Measurements from ENCODE around the gene SRRT.
"Not testable (repeated sequence)": the region's sequence is repeated elsewhere in the genome, so short reads cannot be mapped to it uniquely, and the experiment has no call there.

The SRRT gene

DNA sequence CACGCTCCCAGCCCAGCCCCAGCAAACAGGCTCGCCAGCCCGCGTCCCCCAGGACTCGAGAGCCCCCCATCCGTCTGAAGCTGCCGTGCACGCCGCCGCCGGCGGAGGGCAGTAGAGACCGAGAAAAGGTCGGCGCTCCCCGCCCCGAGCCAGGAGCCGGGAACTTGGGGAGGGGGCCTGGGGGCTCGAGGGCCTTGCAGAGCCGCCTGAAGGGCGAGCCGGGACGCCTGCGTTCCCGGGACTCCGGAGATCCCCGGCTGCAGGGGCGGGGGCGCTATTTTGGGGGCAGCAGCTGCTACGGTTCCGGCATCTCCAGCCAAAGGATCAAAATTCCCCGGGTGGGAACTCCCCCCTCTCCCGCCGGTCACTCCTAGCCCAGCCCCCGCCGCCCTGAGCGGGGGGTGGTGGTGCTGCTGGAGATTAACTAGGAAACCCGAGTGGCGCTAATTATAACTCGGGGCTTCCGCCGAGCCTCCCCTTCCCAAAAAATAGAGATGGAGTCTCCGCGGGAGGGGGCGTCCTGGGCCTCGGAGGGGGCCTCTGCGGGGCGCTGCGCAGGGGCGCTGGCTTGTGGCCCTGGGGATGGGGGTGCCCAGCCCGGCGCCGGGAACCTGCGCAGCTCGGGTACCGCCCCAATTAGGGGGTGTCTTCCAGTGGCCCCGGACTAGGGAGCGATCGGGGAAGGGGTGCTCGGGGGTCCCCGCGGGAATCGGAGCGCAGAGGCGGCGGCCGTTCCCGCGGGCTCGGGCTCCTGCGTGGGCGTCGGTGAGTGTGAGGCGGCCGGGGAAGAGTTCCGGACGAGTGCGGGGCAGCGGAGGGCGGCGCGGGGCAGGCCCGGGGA lies 20.2 kb downstream of the SRRT start:
- peak; percentile 63 for FAIRE-seq
- peak; percentile 76 for DNase-seq (ENCODE audit: low spot score)

DNA sequence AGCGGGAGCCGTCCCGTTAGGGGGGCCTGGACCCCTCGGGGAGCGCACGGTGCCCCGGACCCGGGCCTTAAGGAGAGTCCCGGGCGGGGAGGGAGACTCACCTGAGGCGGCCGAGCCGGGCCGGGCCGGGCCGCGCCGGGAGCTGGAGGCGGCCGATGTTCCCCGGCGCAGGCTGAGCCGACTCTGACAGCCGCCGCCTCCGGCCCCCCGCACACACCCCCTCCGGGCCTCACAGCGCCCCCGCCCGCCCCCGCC lies 20.7 kb downstream of the SRRT start, which contains the start of gene ACHE:
TSS of gene ACHE (minus strand) at position 188 of the 255 bp plus-strand sequence. CDS start 1,656 bp downstream, outside the sequence.
- peak; percentile 37 for FAIRE-seq
- DNase-seq (ENCODE audit: low spot score): no peak

DNA sequence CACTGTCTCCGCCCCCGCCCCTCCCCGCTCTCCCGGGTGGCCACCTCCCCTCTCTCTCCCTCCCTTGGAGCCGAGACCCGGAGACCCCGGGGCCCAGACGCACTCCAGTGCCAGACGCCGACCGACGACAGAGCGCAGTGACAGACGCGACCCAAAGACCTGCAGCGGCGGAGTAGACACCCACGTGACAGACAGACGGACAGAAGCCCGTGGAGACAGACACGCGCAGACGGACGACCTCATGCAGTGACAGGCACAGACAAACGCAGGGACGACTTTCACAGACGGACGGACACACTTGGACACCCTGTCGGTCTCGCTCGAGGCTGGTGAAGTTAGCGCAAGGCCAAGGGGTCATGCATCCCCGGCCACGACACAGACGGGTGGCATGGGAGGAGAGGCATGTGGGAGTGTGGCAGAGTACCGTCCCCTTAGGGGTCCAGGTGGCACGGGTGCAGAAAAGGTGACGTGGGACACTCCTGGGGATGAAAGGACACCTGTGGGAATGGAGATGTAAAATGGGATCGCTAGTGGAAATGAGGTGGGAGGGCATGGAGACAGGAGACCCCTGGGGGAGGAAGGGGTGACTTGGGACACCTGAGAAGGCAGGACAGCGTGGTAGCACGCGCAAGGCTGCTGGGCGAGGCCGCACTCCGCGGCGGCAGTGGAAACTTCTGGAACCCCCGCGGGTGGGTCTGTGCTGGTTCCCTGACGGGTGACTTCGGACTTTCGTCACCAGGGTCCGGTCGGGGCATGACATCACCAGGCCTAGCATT lies 21.2 kb downstream of the SRRT start:
- peak; percentile 88 for DNase-seq (ENCODE audit: low spot score)
- peak; percentile 94 for FAIRE-seq

DNA sequence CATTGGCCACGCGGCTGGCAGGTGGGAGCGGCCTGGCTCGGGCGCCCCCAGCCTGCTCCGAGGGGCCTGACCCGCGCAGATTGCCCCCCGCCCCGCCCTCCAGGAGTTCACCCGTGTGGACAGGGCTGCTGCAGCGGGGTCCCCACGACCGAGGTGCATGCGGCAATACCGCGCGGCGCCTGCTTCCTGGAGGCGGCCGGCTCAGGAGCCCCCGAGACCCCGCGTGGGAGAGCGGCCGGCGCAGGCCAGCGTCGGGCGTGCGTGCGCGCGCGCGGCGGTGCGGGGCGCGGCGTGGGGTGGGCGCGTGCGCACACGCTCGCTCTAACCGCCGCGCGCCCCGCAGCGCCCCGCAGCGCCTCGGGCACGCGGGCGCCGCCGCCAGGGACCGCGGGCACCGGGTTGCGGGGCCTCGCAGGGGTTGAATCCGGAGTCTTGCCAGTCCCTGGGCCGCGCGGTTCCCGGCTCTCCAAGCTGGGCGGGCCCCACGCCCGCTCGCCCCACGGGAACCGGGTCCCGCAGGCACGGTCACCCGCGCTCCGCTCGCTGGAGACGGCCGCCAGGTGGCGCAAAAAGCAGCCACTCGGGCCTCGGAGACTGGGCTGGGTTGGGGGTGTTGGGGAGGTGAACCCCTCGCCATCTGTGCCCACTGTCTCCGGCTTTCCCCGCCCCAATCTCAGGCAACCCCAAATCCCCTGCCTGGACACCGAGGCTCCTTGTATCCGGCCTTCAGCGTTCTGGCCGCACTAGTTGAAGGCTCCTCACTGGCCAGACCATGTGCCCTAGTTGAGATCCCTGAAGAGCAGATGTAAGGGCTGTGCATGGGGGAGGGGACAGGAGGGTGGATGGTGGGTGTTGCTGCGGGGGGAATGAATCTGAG lies 22.1 kb downstream of the SRRT start:
- DNase-seq (ENCODE audit: low spot score): peak; percentile 72
- peak; percentile 81 for FAIRE-seq

DNA sequence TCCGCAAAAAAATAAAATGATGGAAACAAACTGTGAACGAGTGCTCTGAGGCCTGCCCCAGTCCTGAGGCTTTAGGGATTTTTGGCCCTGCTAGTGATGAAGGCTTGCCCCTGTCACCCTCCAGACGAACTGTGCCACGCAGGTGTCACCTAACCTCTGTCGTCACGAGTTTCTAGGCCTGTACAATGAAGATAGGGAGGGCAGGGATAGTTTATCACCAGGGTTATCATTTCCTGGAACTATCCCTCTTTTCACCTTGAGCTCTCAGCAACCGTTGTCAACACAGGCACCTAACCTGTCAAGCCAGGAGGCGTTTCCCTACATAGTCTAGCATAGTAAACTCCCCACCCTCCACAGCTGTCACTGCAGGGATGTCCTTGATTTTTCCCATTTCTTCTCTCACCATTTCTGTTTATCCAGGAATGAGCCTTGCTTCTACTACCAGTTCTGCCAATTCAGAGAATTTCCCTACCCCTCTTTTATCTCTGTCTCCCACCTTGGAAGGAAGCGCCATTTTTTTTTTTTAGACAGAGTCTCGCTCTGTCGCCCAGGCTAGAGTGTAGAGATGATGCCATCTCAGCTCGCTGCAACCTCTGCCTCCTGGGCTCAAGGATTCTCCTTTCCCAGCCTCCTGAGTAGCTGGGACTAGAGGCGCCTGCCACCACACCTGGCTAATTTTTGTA lies 23.0 kb downstream of the SRRT start:
- FAIRE-seq (no peak), DNase-seq (ENCODE audit: low spot score) (no peak)

DNA sequence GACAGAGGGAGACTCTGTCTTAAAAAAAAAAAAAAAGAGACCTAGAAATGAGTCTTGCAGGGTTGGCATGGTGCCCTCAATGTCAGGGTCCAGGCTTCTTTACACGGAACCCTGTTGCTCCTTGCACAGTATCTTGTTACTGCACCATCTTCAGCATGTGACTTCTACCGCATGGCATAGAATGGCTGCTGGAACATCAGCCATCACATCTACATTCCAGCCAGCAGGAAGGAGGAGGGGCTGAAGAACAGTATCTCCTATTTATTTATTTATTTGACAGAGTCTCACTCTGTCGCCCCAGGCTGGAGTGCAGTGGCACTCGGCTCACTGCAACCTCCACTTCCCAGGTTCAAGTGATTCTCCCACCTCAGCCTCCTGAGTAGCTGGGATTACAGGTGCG lies 24.5 kb downstream of the SRRT start:
- DNase-seq (ENCODE audit: low spot score) (no peak), FAIRE-seq (no peak)

DNA sequence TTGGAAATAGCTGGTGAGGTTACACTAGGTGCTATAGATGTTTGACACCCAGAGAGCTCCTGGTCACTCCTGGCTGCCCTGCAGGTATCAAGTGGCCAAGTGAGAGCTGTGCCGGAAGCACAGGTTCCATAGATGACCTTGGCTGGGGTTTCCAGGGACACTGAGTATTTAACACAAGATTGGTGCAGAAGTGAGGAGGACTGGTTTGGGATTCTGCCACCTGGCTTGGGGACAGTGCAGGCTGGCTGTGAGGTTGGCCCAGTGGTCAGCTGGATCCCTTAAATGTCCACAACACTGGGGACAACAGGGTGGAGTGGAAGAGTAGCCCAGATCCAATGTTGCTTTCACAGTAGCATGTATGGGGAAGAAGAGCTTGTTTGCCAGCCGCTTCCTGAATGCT lies 26.1 kb downstream of the SRRT start:
- DNase-seq (ENCODE audit: low spot score) (no peak), FAIRE-seq (no peak)

DNA sequence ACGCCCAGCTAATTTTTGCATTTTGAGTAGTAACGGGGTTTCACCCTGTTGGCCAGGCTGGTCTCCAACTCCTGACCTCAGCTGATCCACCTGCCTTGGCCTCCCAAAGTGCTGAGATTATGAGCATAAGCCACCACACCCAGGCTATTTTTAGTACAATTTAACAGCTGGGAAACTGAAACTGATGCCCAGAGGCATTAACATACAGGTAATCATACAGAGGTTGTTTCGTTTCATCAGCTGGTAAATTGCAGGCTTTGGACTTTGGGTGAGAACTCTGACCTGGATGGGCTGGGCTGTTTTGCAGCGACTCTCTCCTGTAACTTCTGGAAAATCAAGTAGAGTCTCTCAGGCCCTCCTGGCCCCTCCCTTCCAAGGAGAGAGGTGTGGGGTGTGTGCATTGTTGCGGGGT lies 27.0 kb downstream of the SRRT start:
- DNase-seq (ENCODE audit: low spot score): no peak
- FAIRE-seq: no peak

GRCh38 chr7:100902638-100903037 lies 27.7 kb downstream of the SRRT start:
- FAIRE-seq: no peak
- DNase-seq (ENCODE audit: low spot score): no peak

- DNase-seq (ENCODE audit: low spot score): no peak
Observed at GRCh38 chr7:100908512-100908911, 33.6 kb downstream of the SRRT start.

GRCh38 chr7:100910443-100910842 lies 35.5 kb downstream of the SRRT start:
- not testable (repeated sequence) for DNase-seq (ENCODE audit: low spot score); FAIRE-seq

More at GRCh38 chr7:100908512-100908911, 33.6 kb downstream of the SRRT start:
- no peak for FAIRE-seq

DNA sequence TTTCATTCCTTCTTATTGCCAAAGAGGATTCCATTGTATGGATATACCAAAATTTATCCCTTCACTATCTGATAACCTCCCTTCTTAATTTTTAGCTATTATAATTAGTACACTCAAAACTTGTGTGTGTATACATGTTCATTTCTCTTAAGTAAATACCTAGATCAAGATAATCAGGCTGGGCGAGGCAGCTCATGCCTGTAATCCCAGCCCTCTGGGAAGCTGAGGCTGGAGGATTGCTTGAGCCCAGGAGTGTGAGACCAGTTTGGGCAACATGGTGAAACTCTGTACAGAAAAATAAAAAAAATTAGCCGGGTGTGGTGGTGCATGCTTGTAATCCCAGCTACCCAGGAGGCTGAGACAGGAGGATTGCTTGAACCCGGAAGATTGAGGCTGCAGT lies 36.6 kb downstream of the SRRT start:
- no peak for DNase-seq (ENCODE audit: low spot score)
- no peak for FAIRE-seq

DNA sequence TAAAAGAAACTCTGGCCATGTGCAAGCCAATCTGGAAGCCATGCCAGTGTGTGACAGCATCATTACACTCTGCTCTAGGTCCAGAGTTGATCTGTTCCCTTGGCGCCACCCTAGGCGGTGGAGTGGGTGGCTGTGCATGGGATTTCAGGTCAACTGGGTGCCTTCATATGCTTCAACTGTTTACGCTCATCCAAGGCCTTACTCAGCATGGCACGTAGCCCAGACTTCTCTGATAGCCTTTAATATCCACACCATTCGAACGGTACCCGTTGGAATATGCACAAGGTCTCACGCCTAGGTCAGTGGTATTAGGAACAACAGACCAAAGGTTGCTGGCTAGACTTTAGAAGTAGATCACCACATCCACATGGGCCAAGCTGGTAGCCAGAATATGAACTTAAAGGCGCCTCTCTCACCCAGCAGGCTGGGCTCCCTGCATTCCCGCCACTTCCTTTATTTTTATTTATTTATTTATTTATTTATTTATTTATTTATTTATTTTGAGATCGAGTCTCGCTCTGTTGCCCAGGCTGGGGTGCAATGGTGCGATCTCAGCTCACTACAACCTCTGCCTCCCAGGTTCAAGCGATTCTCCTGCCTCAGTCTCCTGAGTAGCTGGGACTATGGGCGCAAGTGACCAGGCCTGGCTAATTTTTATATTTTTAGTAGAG lies 39.4 kb downstream of the SRRT start:
- no peak for DNase-seq (ENCODE audit: low spot score)
- FAIRE-seq: no peak

DNA sequence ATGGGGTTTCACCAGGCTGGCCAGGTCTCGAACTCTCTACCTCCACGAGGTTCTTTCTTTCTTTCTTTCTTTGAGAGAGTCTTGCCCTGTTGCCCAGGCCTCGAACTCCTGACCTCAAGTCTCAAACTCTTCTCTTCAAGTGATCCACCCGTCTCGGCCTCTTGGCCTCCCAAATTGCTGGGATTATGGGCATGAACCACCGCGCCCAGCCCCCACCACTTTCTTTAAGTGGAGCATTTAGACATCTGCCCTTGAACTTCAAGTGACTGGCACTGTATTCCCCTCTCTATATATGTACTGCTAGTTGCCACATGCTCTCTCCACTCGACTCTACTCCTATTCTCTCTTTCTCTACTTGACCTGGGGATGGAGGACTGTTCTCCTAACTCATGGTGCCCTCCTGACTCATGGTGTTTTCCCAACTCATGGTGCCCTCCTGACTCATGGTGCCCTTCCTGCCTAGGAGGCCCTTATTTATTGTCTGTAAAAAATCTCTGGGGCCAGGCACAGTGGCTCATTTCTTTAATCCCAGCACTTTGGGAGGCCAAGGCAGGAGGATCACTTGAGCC lies 40.1 kb downstream of the SRRT start:
- FAIRE-seq: no peak
- no peak for DNase-seq (ENCODE audit: low spot score)

- not testable (repeated sequence) for FAIRE-seq; DNase-seq (ENCODE audit: low spot score)
Observed at GRCh38 chr7:100919335-100919734, 44.4 kb downstream of the SRRT start.

- DNase-seq (ENCODE audit: low spot score); FAIRE-seq: not testable (repeated sequence)
Observed at GRCh38 chr7:100919779-100920437, 45.0 kb downstream of the SRRT start.

DNA sequence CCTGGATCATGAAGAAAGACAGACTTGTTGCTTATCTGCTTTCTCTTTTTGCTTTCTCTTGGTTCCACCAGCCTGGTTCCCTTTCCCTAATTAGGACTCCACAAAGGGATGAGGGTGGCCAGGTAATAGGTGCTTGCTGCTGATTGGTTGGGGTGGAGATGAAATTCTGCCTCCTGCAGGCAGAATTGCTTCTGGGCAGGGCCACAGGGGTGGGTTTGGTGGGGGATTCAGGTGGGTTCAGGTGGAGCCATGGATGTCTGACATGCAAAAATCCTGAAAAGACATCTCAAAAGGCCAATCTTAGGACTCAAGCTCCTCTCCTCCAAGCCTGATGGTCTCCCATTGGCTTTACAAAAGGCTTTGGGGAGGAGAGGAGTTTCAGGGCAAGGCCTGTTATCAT lies 46.1 kb downstream of the SRRT start:
- no peak for DNase-seq (ENCODE audit: low spot score)
- no peak for FAIRE-seq

DNA sequence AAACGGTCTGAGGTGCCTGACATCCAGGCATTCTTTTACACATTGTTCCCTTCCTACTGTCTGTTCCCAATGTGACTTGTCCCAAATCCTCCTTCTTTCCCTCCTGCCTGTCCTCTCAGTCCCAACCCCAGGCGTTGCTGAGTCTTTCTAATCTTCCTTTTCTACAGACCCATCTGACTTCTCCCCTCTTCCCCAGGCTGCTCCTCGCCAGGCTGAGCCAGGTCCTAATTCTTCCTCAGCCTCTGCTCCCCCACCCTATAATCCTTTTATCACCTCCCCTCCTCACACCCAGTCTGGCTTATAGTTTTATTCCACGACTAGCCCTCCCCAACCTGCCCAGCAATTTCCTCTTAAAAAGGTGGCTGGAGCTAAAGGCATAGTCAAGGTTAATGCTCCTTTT lies 48.7 kb downstream of the SRRT start:
- not testable (repeated sequence) for FAIRE-seq; DNase-seq (ENCODE audit: low spot score)

DNA sequence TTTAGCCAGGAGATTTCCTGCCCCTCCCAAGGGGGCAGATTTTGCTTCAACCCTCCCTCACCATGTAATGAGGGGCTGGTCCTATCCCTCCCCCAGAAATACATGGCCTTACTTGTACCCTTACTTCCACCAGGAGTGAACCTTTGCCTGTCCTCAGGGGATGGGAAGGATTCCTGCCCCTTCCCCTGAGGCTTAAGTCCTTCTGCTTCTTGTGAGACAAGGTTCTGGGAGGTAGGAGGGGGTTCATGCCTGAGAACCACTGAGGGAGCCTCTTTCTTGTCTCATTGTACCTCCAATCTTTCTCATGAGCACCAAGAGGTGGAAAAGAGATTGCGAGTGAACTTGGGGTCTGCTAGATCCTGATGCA lies 54.9 kb downstream of the SRRT start:
- DNase-seq (ENCODE audit: low spot score) (no peak), FAIRE-seq (peak; percentile 53)

- no peak for DNase-seq (ENCODE audit: low spot score)
- no peak for FAIRE-seq
Observed at GRCh38 chr7:100933734-100934133, 58.8 kb downstream of the SRRT start.
